AG04450 (cell line): ENCODE measurements around the gene OR2AG2. TPM values are rescaled to one million over a fixed set of nuclear protein-coding genes. Genes with fewer than 3 reads are reported as not detected.

ENCODE experiments used
- CTCF ChIA-PET: fragments of 300-600, 350-600 bp; formaldehyde crosslinking; extraction: SDS; loops from one replicate; lab custom pipeline; 2022; ENCODE audit warnings: antibody characterized with exemption, inconsistent platforms; lab: Charles Lee
- POLR2A ChIA-PET: fragments of 350-600 bp; formaldehyde crosslinking; extraction: SDS; loops from one replicate; lab custom pipeline; 2021; ENCODE audit warnings: antibody characterized with exemption, inconsistent platforms; lab: Yijun Ruan, JAX
- DNase-seq: peaks from one replicate; pipeline ENCODE4 v3.0.0-alpha.2; 2011; ENCODE audit warnings: low read depth, low spot score
- H3K27ac ChIP-seq: one replicate; pipeline ENCODE4 v1.5.1; 2012; ENCODE audit warnings: low read depth, low read length, control low read depth
- H3K27me3 ChIP-seq: one replicate; pipeline ENCODE4 v1.6.0; 2012; ENCODE audit warnings: low read length; ENCODE audit not compliant: control insufficient read depth, insufficient read depth
- H3K4me3 ChIP-seq: 2 replicates; pipeline ENCODE4 v1.5.1; 2011; ENCODE audit warnings: mild to moderate bottlenecking, low read depth, low read length, control low read depth
- H3K9me3 ChIP-seq: 2 replicates; pipeline ENCODE4 v1.5.1; 2012; ENCODE audit warnings: low read length; ENCODE audit not compliant: control insufficient read depth, insufficient read depth
- polyA minus RNA-seq: library from RNA; depleted of rRNA, polyadenylated mRNA; stranded (reverse); fragments of >200 nt; gene quantifications from 2 replicates; pipeline ENCODE4 v1.2.3, GENCODE V29; 2011; rRNA and poly(A)+ RNA removed
- polyA plus RNA-seq: library from polyadenylated mRNA; depleted of rRNA; stranded (reverse); fragments of >200 nt; gene quantifications from 2 replicates; pipeline ENCODE4 v1.2.3, GENCODE V29; 2011; rRNA removed
- TF ChIP-seq, protein P1 (sequence below): IDR thresholded peaks from 2 replicates; pipeline ENCODE4 v1.5.1; 2011; ENCODE audit warnings: low read depth, low read length, control low read depth, inconsistent platforms

OR2AG2 gene, protein sequence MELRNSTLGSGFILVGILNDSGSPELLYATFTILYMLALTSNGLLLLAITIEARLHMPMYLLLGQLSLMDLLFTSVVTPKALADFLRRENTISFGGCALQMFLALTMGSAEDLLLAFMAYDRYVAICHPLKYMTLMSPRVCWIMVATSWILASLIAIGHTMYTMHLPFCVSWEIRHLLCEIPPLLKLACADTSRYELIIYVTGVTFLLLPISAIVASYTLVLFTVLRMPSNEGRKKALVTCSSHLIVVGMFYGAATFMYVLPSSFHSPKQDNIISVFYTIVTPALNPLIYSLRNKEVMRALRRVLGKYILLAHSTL
- polyA plus RNA-seq: 0.11 and 0.19 TPM in 2 replicates
- polyA minus RNA-seq: 1.6 and 2.2 TPM in 2 replicates

GRCh38 chr11:6771926-6772893 is at the start of gene OR2AG2:
OR2AG2 (minus strand) TSS chr11:6771976; CDS start chr11:6768957, 3,019 bp downstream.
- Histone ChIP-seq H3K9me3 (no peaks in the 10 kb centered on the region), H3K27ac (no peak within 1 kb of the TSS), H3K4me3 (no peak within 1 kb of the TSS), H3K27me3 (no peaks in the 10 kb centered on the region)
- ChIA-PET CTCF (interaction anchor here (0.9 to 1.2 kb wide), 3 partner anchors 16 to 40 kb away, joined by 4 to 5 read pairs (median 4); no protein-coding TSS in a partner anchor), POLR2A (no interaction called here)
- no peak for DNase-seq
- TF ChIP-seq, protein P1, sequence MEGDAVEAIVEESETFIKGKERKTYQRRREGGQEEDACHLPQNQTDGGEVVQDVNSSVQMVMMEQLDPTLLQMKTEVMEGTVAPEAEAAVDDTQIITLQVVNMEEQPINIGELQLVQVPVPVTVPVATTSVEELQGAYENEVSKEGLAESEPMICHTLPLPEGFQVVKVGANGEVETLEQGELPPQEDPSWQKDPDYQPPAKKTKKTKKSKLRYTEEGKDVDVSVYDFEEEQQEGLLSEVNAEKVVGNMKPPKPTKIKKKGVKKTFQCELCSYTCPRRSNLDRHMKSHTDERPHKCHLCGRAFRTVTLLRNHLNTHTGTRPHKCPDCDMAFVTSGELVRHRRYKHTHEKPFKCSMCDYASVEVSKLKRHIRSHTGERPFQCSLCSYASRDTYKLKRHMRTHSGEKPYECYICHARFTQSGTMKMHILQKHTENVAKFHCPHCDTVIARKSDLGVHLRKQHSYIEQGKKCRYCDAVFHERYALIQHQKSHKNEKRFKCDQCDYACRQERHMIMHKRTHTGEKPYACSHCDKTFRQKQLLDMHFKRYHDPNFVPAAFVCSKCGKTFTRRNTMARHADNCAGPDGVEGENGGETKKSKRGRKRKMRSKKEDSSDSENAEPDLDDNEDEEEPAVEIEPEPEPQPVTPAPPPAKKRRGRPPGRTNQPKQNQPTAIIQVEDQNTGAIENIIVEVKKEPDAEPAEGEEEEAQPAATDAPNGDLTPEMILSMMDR: no peak

DNA sequence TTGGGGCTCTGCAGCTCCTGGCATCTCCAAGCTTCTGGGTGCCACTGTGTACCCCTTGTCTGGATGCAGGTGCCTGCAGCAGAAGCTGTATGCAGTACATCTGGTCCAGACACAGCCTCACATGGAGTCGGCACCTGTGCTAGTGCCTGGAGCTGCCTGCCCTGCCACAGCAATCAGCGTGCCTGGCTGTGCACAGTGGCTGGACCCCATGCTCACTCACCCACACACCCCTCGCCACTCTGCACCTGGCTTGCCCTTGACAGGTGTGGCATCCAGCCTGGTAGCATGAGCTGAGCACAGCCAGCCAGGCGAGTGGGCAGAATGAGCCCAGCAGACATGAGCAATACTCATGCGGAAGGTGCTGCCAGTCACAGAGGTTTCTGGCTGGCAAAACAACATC is 47.2 kb upstream of the OR2AG2 start:
- CTCF ChIA-PET: interaction anchor here (1.8 kb wide), 1 partner anchor 8 kb away, joined by 5 read pairs; no protein-coding TSS in a partner anchor
- TF ChIP-seq, protein P1: no peak
- Histone ChIP-seq H3K4me3 (no peak overlapping the region), H3K27me3 (no peaks in the 10 kb centered on the region), H3K9me3 (no peaks in the 10 kb centered on the region), H3K27ac (no peak overlapping the region)
- DNase-seq: no peak
- POLR2A ChIA-PET: no interaction called here

DNA sequence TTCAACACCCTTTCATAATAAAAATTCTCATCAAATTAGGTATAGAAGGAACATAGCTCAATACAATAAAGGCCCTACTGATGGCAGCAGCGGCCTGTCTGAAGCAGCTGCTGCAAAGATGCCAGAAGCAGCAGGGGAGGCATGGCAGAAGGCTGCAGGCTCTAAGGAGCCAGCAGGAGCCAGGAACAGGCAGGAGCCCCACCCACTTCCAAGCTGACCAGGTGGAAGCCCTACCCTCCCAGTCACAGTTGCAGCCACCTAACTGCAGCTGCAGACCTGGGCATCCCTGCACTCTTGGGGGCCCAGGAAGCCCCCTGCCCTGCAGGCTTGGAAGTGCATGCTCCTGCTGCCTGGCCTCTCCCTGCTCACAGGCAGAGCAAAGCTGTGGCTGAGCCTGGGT is 45.9 kb upstream of the OR2AG2 start:
- Histone ChIP-seq H3K9me3 (no peaks in the 10 kb centered on the region), H3K27me3 (no peaks in the 10 kb centered on the region), H3K27ac (no peak overlapping the region), H3K4me3 (no peak overlapping the region)
- TF ChIP-seq, protein P1: no peak; the same call in 1 of the 2 replicates
- ChIA-PET POLR2A (no interaction called here), CTCF (no interaction called here)
- DNase-seq: no peak

GRCh38 chr11:6813656-6814055 is 41.9 kb upstream of the OR2AG2 start:
- H3K27ac ChIP-seq: no peak overlapping the region
- no peak overlapping the region for H3K4me3 ChIP-seq
- ChIA-PET POLR2A (no interaction called here), CTCF (interaction anchor here (1.2 to 2.7 kb wide), 3 partner anchors 10 to 244 kb away, joined by 6 to 25 read pairs (median 7); partner anchors contain the start of gene NLRP14)
- no peak for DNase-seq
- TF ChIP-seq, protein P1: no peak
- no peaks in the 10 kb centered on the region for H3K27me3 ChIP-seq
- H3K9me3 ChIP-seq: no peaks in the 10 kb centered on the region
